Measurements from ENCODE around the gene KRTAP10-1.

DNA sequence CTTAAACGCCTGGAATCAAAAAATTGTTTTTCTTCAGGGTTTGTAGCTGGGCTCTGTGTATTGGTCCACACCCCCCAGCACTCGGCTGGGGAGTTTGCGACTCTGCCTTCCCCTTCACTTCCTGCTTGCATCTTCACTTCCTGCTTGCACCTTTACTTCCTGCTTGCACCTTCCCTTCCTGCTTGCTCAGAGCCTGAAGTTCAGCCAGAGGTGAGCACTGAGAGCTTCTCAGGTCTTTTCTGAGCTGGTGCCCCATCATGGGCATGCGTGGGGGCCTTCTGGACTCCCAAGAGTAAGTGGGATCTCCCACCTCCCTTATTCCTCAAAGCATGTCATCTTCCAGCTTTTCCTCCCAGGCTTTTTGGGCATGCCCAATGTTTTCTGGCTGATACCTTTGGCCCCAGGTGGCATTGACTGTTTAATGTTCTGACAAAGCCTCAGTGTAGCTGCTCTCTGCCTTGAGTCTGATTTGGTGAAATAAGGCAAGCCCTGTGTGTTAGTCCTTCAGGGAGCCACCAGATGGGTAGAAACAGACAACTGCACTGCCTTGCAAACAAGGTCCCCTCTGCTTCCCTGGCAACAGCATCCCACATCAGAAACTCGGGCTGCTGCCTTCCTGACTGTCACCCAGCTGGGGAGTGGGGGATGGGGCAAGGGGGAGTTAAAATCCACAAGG lies 7.8 kb upstream of the KRTAP10-1 start:
- TF ChIP-seq, protein P1, sequence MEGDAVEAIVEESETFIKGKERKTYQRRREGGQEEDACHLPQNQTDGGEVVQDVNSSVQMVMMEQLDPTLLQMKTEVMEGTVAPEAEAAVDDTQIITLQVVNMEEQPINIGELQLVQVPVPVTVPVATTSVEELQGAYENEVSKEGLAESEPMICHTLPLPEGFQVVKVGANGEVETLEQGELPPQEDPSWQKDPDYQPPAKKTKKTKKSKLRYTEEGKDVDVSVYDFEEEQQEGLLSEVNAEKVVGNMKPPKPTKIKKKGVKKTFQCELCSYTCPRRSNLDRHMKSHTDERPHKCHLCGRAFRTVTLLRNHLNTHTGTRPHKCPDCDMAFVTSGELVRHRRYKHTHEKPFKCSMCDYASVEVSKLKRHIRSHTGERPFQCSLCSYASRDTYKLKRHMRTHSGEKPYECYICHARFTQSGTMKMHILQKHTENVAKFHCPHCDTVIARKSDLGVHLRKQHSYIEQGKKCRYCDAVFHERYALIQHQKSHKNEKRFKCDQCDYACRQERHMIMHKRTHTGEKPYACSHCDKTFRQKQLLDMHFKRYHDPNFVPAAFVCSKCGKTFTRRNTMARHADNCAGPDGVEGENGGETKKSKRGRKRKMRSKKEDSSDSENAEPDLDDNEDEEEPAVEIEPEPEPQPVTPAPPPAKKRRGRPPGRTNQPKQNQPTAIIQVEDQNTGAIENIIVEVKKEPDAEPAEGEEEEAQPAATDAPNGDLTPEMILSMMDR (IDR thresholded peaks at IDR 0.05): no peak
- TF ChIP-seq, protein P2, sequence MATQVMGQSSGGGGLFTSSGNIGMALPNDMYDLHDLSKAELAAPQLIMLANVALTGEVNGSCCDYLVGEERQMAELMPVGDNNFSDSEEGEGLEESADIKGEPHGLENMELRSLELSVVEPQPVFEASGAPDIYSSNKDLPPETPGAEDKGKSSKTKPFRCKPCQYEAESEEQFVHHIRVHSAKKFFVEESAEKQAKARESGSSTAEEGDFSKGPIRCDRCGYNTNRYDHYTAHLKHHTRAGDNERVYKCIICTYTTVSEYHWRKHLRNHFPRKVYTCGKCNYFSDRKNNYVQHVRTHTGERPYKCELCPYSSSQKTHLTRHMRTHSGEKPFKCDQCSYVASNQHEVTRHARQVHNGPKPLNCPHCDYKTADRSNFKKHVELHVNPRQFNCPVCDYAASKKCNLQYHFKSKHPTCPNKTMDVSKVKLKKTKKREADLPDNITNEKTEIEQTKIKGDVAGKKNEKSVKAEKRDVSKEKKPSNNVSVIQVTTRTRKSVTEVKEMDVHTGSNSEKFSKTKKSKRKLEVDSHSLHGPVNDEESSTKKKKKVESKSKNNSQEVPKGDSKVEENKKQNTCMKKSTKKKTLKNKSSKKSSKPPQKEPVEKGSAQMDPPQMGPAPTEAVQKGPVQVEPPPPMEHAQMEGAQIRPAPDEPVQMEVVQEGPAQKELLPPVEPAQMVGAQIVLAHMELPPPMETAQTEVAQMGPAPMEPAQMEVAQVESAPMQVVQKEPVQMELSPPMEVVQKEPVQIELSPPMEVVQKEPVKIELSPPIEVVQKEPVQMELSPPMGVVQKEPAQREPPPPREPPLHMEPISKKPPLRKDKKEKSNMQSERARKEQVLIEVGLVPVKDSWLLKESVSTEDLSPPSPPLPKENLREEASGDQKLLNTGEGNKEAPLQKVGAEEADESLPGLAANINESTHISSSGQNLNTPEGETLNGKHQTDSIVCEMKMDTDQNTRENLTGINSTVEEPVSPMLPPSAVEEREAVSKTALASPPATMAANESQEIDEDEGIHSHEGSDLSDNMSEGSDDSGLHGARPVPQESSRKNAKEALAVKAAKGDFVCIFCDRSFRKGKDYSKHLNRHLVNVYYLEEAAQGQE (IDR thresholded peaks at IDR 0.05; ENCODE audit: insufficient read depth in 1 of 2, low read depth in 2 of 2, low read length in 1 of 2): no peak
